Trophoblast cell (in vitro differentiated cells and primary cell): Measurements from ENCODE around the gene MYO18A.

Source experiments
- DNase-seq, 2 donors: peaks; one replicate each; pipeline ENCODE4 v3.0.0-alpha.2; 2016
- H2AFZ ChIP-seq: 2 replicates; pipeline ENCODE4 v1.6.1; 2013; ENCODE audit warnings: low read length, moderate library complexity, mild to moderate bottlenecking; ENCODE audit not compliant: insufficient read depth, poor library complexity
- H2AK5ac ChIP-seq: 2 replicates; pipeline ENCODE4 v1.6.1; 2013; ENCODE audit warnings: mild to moderate bottlenecking, low read length
- H2BK120ac ChIP-seq: 2 replicates; pipeline ENCODE4 v1.6.1; 2013; ENCODE audit warnings: low read length, mild to moderate bottlenecking, moderate library complexity; ENCODE audit not compliant: insufficient read depth, poor library complexity
- H2BK12ac ChIP-seq: 2 replicates; pipeline ENCODE4 v1.6.1; 2013; ENCODE audit warnings: mild to moderate bottlenecking, low read length, moderate library complexity
- H2BK5ac ChIP-seq: 2 replicates; pipeline ENCODE4 v1.6.1; 2013; ENCODE audit warnings: low read length, low read depth, moderate library complexity, mild to moderate bottlenecking; ENCODE audit not compliant: poor library complexity
- H3K14ac ChIP-seq: 2 replicates; pipeline ENCODE4 v1.6.1; 2013; ENCODE audit warnings: mild to moderate bottlenecking, low read length
- H3K18ac ChIP-seq: 2 replicates; pipeline ENCODE4 v1.6.1; 2013; ENCODE audit warnings: mild to moderate bottlenecking, low read length
- H3K23ac ChIP-seq: 2 replicates; pipeline ENCODE4 v1.6.1; 2013; ENCODE audit warnings: low read length
- H3K27ac ChIP-seq: 2 replicates; pipeline ENCODE4 v1.5.1; 2013; ENCODE audit warnings: low read depth, mild to moderate bottlenecking, inconsistent platforms, low read length, moderate library complexity
- H3K27me3 ChIP-seq: 2 replicates; pipeline ENCODE4 v1.6.1; 2013; ENCODE audit warnings: inconsistent platforms, mild to moderate bottlenecking, low read length, moderate library complexity; ENCODE audit not compliant: insufficient read depth
- H3K36me3 ChIP-seq, 2 experiments: 1 replicate in 1 of 2; 2 replicates in 1 of 2; pipeline ENCODE4 v1.6.1; 2013; ENCODE audit warnings: low read length in 2 of 2, mild to moderate bottlenecking in 2 of 2, moderate library complexity in 1 of 2; ENCODE audit not compliant: insufficient read depth in 2 of 2, control insufficient read depth in 1 of 2
- H3K4ac ChIP-seq: 2 replicates; pipeline ENCODE4 v1.6.1; 2013; ENCODE audit warnings: low read depth, mild to moderate bottlenecking, low read length, moderate library complexity
- H3K4me1 ChIP-seq, 2 experiments: 1 replicate in 1 of 2; 2 replicates in 1 of 2; pipeline ENCODE4 v1.6.1; 2013; ENCODE audit warnings: low read length in 2 of 2, mild to moderate bottlenecking in 2 of 2, moderate library complexity in 1 of 2; ENCODE audit not compliant: insufficient read depth in 2 of 2, control insufficient read depth in 1 of 2
- H3K4me2 ChIP-seq: 2 replicates; pipeline ENCODE4 v1.6.1; 2013; ENCODE audit warnings: inconsistent platforms, mild to moderate bottlenecking, low read length, moderate library complexity
- H3K4me3 ChIP-seq: 2 replicates; pipeline ENCODE4 v1.5.1; 2013; ENCODE audit warnings: mild to moderate bottlenecking, low read depth, low read length, inconsistent platforms
- H3K79me1 ChIP-seq: one replicate; pipeline ENCODE4 v1.6.1; 2013; ENCODE audit warnings: low read length
- H3K79me2 ChIP-seq: 2 replicates; pipeline ENCODE4 v1.6.1; 2013; ENCODE audit warnings: low read length, mild to moderate bottlenecking; ENCODE audit not compliant: control insufficient read depth, insufficient read depth, poor library complexity
- H3K9ac ChIP-seq: 2 replicates; pipeline ENCODE4 v1.6.1; 2013; ENCODE audit warnings: mild to moderate bottlenecking, low read length
- H3K9me3 ChIP-seq: 2 replicates; pipeline ENCODE4 v1.6.1; 2013; ENCODE audit warnings: low read depth, mild to moderate bottlenecking, control low read depth, inconsistent platforms, low read length; ENCODE audit not compliant: insufficient read depth
- H4K12ac ChIP-seq: 2 replicates; pipeline ENCODE4 v1.6.1; 2013; ENCODE audit warnings: low read depth, mild to moderate bottlenecking, low read length, moderate library complexity
- H4K8ac ChIP-seq: 2 replicates; pipeline ENCODE4 v1.6.1; 2013; ENCODE audit warnings: low read depth, mild to moderate bottlenecking, low read length, moderate library complexity
- H4K91ac ChIP-seq: one replicate; pipeline ENCODE4 v1.6.1; 2013; ENCODE audit warnings: low read depth, mild to moderate bottlenecking, low read length, moderate library complexity
- WGBS: extraction: QIAGEN DNeasy Blood & Tissue Kit; methylation state at CpG from one replicate; pipeline ENCODE4 v1.1.7; 2013; ENCODE audit warnings: missing lambda C conversion rate; ENCODE audit not compliant: insufficient read length, insufficient coverage; ENCODE audit errors: extremely low coverage; 5-methylcytosine and 5-hydroxymethylcytosine counted together

MYO18A gene

DNA sequence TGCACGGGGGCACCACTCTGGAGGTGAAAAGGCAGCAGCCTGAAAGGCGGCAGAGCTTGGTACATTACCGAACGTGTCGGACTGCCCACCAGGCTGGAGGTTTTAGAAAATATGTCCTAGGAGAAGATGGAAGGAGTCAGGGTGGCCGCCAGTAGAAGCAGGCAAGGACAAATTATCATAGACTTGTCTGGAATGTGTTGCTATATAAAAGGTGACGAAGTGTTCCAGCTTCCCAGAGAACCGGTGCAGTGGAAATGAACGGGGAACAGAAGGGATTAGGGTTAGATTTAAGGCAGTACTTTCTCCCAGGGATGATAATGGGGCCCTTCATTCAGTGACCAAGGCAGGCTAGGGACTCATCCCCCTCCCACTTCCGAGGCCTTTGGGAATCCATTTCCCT lies 109.9 kb downstream of the MYO18A start:
- Histone ChIP-seq H2AK5ac (no peak overlapping the region), H2BK120ac (no peak overlapping the region), H3K36me3 (no peaks in the 10 kb centered on the region), H2AFZ (no peak overlapping the region), H3K27me3 (no peaks in the 10 kb centered on the region), H3K4ac (no peak overlapping the region), H2BK12ac (no peak overlapping the region), H3K4me2 (no peak overlapping the region), H4K8ac (no peak overlapping the region), H3K9ac (no peak overlapping the region), H4K12ac (no peak overlapping the region), H3K4me1 (no peaks in the 10 kb centered on the region), H3K14ac (no peak overlapping the region), H3K79me1 (no peaks in the 10 kb centered on the region), H3K18ac (no peak overlapping the region), H3K27ac (no peak overlapping the region), H3K4me3 (no peak overlapping the region), H3K79me2 (no peaks in the 10 kb centered on the region), H3K23ac (no peak overlapping the region), H4K91ac (no peak overlapping the region), H2BK5ac (no peak overlapping the region), H3K9me3 (no peaks in the 10 kb centered on the region)
- DNase-seq, result peak in 1 of 2 donors; percentile 29
- no CpG with 5 or more reads among the region's 10 CpGs for WGBS

DNA sequence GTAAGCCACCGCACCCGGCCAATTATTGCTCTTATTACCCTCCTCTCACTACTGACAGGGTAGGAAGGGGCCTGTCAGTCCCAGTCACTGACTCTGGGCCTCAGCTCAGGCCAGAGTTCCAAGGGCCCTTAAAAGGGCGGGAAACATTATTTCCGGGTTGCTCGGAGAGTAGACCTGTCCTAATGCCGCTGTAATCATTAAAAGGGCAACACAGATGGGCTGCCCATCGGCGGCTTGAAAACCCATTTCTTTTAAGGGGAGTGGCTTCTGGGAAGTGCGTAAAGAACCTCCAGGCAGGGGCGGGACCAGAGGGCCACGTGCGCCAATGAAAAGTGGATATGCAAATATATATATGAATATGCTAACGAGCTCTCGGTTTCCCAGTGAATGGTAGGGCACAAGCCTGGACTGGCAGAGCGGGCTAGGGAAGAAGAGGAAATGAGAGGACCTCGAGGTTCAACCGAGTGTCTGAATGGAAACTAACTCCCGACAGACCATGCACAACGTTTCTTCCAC lies 110.6 kb downstream of the MYO18A start:
- H2AK5ac ChIP-seq, result no peak overlapping the region
- no peaks in the 10 kb centered on the region for H3K79me1 ChIP-seq
- H2BK5ac ChIP-seq, result no peak overlapping the region
- H2AFZ ChIP-seq, result no peak overlapping the region
- H3K4ac ChIP-seq, result no peak overlapping the region
- no peaks in the 10 kb centered on the region for H3K4me1 ChIP-seq
- no peak overlapping the region for H3K4me3 ChIP-seq
- H2BK120ac ChIP-seq, result no peak overlapping the region
- no peak overlapping the region for H4K91ac ChIP-seq
- H4K12ac ChIP-seq, result no peak overlapping the region
- no peak overlapping the region for H3K23ac ChIP-seq
- H3K9ac ChIP-seq, result no peak overlapping the region
- H3K4me2 ChIP-seq, result no peak overlapping the region
- H2BK12ac ChIP-seq, result no peak overlapping the region
- no peak overlapping the region for H3K27ac ChIP-seq
- H4K8ac ChIP-seq, result no peak overlapping the region
- no CpG with 5 or more reads among the region's 19 CpGs for WGBS
- H3K14ac ChIP-seq, result no peak overlapping the region
- no peaks in the 10 kb centered on the region for H3K36me3 ChIP-seq
- H3K9me3 ChIP-seq, result no peaks in the 10 kb centered on the region
- H3K18ac ChIP-seq, result no peak overlapping the region
- DNase-seq, result peak; percentile 50 to 58
- no peaks in the 10 kb centered on the region for H3K79me2 ChIP-seq
- no peaks in the 10 kb centered on the region for H3K27me3 ChIP-seq

DNA sequence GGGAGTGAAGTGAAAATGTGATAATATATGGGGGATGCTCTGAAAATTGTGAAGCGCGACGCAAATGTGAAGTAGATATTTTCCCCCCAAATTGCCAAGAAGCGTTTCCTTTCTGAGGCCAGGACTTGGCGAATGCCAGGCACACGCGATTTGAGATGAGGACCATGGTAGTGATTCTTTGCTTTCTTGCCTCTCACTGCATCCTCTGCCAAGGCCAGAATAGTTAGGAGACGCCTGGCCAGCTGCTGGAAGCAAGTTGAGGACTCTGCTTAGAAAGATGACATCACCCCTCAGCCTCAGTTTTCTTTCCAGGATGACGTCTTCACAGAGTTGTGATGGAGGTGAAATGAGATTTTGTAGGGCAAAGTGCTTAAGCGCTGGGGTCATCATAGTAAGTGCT lies 111.4 kb downstream of the MYO18A start:
- Histone ChIP-seq H3K23ac (no peak overlapping the region), H3K4ac (no peak overlapping the region), H3K9me3 (no peaks in the 10 kb centered on the region), H3K4me1 (no peaks in the 10 kb centered on the region), H2BK5ac (no peak overlapping the region), H3K14ac (no peak overlapping the region), H3K9ac (no peak overlapping the region), H3K4me3 (no peak overlapping the region), H4K12ac (no peak overlapping the region), H3K18ac (no peak overlapping the region), H4K91ac (no peak overlapping the region), H3K79me2 (no peaks in the 10 kb centered on the region), H3K36me3 (no peaks in the 10 kb centered on the region), H2BK120ac (no peak overlapping the region), H2BK12ac (no peak overlapping the region), H3K79me1 (no peaks in the 10 kb centered on the region), H3K27me3 (no peaks in the 10 kb centered on the region), H2AFZ (no peak overlapping the region), H2AK5ac (no peak overlapping the region), H3K4me2 (no peak overlapping the region), H4K8ac (no peak overlapping the region), H3K27ac (no peak overlapping the region)
- DNase-seq, result no peak
- WGBS, result 100% methylated on average over 3 of the region's 10 CpGs

DNA sequence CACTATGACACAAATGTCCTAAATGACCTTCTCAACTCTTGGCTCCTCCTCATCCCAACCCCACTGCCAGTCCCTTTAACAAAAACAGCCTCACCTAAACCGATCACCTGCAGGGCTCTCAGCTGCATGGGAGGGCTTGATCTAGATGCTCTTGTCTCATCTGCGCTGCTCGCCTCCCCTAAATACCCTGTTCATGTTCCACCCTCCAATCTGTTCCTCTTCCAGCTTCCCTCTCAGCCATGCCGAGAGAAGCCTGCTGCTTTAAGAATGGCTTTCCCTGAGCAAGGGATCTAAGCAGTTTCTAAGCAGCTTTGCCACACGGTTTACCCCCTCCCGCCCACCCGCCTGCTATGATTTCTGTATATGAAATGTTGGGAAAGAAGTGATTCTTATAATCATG lies 113.6 kb downstream of the MYO18A start:
- H3K27ac ChIP-seq, result no peak overlapping the region
- no peak overlapping the region for H4K8ac ChIP-seq
- H3K27me3 ChIP-seq, result no peaks in the 10 kb centered on the region
- H2BK120ac ChIP-seq, result no peak overlapping the region
- no peak overlapping the region for H3K9ac ChIP-seq
- no peaks in the 10 kb centered on the region for H3K4me1 ChIP-seq
- no peak overlapping the region for H2BK12ac ChIP-seq
- no peak overlapping the region for H3K18ac ChIP-seq
- H3K14ac ChIP-seq, result no peak overlapping the region
- no peaks in the 10 kb centered on the region for H3K9me3 ChIP-seq
- H3K79me2 ChIP-seq, result no peaks in the 10 kb centered on the region
- no peak overlapping the region for H2AK5ac ChIP-seq
- no peak overlapping the region for H2BK5ac ChIP-seq
- no peaks in the 10 kb centered on the region for H3K36me3 ChIP-seq
- DNase-seq, result no peak
- H2AFZ ChIP-seq, result no peak overlapping the region
- no CpG with 5 or more reads among the region's 7 CpGs for WGBS
- no peak overlapping the region for H3K23ac ChIP-seq
- H3K79me1 ChIP-seq, result no peaks in the 10 kb centered on the region
- H3K4ac ChIP-seq, result no peak overlapping the region
- H3K4me2 ChIP-seq, result no peak overlapping the region
- H4K91ac ChIP-seq, result no peak overlapping the region
- no peak overlapping the region for H4K12ac ChIP-seq
- H3K4me3 ChIP-seq, result no peak overlapping the region
